Right forelimb (tissue), 1 donor: ENCODE results near the gene GABRG3.

Experiments
- DNase-seq: peaks from one replicate; pipeline ENCODE4 v3.0.0-alpha.2; 2018

Gene GABRG3

DNA sequence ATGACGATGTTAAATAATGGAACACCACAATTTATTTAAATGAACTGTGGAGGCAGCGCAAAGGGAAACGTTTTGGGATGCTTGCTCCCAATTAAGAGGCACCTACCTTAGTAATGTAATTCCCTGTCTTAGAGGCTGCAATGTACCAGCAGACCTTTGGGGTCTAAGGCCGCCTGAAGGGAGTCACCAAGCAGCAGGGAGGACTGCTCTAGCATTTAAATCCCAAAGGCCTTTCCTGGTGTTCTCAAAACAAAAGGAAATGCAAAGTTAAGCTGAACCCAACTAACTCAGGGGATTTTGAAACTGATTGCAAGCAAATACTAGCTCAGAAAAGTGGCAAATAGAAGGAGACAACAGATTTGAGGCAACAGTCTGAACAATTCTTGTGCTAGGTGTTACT, 510.8 kb downstream of the GABRG3 start:
- DNase-seq, result no peak

DNA sequence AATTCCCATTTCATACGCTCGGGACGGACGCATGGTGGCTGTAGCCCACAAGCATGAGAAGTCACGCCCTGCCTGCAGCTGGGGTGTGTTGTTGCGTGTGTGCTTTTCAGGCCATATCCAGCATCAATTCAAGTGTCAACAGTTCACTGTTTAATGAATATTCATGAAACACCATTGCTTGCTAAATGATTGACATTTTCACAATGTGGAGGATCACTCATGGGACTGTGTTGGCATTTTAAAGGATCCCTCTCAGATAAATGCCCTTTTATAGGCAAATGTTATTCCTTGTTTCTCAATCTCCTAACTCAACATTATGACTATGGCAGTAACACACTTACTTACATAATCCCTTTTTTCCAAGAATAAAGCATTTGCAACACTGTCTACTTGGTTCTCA, 511.3 kb downstream of the GABRG3 start:
- DNase-seq, result no peak

DNA sequence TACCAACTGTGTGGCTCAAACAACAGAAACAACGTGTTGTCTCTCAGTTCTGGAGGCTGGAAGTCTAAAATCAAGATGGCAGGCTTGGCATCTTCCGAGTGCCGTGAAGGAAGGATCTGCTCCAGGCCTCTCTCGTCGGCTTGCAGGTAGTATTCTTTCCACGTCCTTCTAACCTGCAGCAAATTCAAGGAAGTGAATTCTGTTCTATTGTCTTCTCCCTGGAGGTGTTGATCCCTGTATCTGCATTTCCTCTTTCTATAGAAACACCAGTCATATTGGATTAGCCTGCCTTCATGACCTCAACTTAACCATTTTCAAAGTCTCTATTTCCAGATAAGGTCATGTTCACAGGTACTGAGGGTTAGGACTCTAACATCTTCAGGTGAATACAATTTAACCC, 512.1 kb downstream of the GABRG3 start:
- no peak for DNase-seq

DNA sequence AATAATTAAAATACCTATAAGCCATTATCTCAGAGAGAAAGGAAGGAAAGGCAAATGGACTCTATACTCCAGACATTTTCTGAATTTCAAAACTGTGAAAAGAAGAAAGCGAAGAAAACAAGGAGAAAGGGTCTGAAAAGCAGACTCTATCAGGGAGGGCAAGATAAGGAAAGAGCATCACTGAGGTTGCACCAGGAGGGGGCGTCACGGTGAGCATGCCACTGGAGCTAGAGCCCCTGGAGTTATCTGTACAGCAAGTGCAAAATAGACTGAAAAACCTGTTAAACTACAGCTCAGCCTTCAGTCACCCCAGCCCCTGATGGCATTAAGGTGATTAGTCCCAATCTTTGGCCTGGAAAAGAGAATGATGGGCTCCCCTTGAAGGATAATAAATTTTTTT, 514.3 kb downstream of the GABRG3 start:
- DNase-seq, result no peak

DNA sequence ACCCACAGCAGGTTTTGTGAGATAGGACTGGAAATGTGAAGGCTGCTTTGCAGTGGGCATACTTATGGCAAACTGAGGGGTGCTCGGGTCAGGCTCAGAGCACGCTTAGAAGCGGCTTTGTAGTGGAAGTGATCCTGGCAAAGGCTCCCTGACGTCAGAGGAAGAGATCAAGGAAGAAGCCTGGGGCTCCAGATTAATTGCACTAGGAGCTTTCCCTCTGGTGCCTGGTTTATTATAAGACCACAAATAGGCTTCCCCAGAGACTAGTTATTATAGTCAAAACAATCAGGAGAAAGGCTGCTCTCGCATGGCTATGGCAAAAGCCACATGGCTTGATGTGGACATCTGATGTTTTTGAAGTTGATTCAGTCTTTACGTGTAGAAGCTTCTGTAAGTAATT, 515.1 kb downstream of the GABRG3 start:
- no peak for DNase-seq

DNA sequence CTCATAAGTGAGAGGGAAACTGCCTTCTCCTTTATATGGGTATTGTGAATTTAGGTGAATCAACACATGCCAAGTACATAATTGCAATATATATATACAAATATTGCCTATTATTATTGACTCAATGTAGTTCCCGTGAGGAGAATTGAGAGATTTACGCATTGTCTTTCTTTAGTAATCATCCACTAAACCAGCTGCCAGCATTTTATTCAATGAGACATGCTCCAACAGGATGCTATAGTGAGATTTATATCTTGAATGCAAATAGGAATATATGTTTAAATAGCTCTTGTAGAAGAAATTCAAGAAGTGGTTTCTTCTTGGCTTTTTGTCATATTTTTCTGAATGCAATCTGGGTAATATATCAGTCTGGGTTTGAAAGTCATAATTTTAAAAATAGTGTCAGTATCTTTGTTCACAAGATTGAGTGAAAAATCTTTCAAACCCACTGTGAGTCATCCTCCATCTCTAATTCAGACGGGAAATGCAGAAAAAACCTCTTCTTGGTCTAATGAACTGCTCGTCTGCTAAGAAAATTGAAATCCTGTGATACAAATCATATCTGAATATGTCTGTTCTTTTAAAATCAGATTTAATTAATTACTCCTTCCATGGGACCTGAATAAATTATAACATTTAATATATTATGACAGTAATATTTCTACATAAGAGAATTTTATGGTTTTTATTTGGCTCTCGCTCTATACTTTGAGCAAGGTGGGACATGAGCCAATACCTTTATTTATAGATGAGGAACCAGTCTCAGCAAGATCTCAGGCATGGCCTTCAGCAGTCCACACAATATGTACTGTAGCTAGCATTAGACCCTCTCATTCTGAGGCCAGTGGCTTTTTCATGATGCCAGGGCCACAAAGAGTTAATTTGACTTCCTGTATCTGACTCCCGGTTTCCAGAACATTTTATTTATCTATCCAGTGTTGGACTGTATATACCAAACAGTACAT, 516.0 kb downstream of the GABRG3 start:
- DNase-seq, result no peak

DNA sequence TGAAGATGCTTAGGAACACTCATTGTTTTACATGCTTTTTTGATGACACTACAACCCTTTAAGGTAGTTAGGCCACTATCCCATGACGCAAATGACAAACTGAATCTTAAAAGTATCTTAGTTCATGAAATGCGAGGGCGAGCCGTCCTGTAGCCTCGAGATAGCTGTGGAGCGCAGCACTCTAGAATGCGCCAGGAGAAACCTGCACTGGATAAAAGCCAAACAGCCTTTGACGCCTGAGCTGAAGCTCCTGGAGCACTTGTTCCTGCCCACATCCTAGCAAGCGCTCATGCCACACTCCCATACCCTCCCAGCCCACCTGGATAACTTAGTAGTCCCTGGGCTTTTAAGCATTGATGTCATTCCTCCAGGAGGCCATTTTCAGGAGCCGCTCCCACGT, 516.9 kb downstream of the GABRG3 start:
- no peak for DNase-seq

DNA sequence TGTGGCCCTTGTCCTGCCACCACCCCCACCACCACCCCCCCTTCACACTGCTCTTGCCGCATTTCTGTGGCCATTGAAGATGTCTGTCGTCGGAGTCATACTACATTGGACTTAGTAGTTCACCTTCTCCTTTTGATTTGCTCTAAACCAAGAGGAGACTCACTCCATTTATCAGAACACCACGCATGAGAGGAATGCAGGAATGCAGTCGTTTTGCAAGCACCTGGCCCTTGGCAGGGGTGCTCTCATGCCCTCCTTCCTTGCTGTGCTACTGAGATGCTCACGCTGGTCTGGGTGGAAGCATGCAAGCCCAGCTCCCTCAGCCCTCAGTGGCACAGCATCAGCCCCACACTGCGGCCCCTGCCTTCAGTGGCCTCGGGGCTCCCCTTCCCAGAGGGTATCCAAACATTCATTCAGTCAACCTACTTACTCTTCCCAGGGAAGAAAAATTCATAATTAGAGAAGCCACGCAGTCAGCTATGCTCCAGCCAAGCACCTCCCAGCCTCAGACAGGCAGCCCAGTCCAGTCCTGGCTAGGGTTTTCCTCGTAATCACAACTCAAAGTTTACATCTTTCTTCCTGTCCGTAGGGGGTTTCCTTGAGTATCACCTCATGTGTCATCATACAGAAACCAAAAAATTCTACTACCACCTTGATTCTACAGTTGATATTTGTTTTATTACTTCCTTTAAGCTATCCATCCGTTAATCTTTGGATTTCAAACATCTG, 520.0 kb downstream of the GABRG3 start:
- no peak for DNase-seq

DNA sequence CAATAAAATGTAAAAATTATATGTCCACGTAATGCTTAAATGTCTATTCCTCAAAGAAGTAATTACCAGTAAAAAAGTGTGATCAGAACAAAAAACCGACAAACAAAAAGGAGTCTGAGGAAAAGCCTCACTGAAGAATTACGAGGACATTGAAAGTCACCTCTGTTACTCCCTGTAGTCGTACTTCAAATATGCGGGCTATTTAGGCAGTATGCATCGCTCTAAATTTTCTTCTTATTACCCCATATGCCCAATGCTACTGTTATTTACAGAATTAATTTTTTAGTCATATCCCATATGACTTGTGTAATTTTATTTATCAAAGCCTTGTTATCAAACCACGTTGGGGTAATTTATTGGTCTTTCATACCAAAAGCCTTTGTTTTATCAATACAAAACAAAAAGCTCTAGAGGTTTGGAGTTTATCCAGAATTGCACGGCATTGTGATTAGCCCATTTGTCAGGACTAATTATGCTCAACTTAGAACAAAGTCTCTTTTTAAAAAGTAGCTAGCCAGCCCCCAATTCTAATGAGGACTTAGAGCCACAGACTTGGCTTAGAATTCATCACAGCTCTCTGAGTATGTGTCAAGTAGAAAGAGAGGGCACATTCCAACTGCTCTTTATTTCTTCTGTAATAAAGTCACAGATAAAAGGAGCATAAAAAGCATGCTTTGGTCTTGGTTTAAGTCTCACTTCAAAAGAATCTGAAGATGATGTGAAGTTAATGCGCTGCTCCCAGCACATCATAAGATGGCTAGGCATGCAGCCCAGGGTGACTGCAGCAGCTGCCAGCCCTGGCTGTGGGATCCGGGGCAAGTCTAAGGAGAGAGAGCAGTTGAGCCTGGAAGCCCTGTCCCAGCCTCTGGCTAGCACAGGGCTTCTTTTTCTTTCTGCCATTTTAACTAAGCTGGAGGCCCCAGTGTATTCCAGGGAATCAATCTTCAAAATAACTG, 521.0 kb downstream of the GABRG3 start:
- DNase-seq, result peak; percentile 54

DNA sequence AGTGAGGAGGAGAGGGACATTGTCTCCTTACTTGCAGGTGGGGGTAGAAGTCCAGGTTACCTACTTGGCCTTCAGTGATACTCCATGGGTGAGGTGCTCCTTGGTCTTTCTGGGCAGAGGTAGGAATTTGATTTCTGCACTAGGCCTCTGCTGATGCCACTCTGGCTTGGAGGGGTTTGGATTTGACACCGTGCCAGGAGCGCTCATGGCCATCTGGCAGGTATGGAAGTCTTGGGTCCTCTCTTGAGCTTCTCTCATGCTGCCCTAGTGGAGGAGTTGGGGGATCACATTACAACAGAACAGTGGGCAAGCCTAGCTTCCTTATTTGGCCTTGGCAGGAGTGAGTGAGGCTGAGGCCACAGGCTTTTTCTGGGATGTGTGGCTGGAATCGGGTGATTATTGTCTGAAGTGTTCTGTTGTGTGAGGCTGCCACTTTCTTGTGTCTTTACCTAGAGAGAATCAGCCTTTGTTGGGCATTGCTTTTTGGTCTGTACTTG, 525.0 kb downstream of the GABRG3 start:
- no peak for DNase-seq

DNA sequence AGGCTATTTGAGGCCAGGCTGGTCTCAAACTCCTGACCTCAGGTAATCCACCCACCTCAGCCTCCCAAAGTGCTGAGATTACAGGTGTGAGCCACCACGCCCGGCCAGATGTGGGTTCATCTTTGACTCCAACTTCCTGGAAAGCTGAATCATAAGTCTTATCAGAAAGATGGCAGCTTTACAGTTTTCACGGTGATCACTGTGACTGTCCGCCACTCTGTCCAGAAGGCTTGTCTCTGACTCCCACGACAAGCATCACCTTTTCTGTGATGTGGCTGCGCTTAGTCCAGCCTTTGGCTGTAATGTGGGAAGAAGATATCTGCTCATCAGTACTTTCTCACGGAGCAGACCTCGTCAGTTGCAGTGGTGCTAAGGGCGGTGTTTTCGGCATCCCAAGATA, 527.7 kb downstream of the GABRG3 start:
- DNase-seq, result no peak

DNA sequence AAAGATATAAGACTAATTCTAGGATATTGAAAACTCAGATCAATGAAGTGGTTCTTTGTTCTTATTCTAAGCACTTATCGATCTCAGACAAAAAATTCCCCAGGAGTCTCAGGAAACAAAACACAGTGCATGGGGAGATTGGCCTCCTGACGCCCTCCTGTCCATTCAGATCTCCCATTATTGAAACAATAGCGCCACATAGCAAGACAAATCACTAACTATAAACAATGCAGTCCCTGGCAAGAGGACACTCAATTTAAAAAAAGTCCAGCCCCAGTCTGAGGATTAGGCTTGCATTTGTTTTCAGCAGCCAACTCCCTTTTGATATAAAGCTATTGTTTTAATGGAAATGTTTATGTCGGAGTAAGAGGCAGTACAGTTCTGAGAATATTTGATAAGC, 528.2 kb downstream of the GABRG3 start:
- DNase-seq, result no peak

DNA sequence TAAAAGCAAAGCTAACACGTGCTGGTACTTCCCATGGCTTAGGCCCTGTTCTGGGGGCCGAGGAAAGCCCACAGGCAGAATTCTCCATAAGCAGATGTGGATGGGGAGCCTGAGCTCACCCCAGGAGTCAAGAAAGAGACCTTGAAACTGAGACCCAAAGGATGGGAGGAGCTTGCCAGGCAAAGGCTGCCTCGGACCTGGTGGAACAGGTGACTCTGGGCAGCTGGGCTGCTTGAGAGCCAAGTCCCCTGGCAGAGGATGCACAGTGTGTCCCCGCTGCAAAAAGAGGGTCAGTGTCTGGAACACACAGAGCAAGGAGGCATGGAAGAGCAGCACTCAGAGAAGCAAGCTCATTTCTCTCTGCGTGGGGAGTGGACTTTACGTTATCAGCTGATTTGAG, 528.7 kb downstream of the GABRG3 start:
- no peak for DNase-seq

DNA sequence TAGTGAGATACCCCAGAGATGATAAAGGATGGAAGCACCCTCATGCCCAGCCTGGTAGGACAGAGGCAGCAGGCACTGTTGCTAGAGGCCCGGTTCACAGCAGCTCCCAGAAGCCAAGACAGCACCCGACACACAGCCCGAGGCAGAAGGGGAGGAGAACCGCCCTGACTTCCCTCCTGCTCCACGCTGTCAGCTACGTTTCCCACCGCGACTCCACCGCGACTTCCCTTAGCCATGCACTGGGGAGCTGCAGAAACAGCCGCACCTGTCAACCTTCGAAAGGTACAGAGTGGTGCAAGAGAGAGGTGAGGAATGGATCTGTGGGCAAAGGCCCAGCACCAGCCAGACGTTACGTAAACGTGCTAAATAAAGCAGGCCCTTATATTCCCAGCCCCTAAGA, 529.2 kb downstream of the GABRG3 start:
- no peak for DNase-seq

DNA sequence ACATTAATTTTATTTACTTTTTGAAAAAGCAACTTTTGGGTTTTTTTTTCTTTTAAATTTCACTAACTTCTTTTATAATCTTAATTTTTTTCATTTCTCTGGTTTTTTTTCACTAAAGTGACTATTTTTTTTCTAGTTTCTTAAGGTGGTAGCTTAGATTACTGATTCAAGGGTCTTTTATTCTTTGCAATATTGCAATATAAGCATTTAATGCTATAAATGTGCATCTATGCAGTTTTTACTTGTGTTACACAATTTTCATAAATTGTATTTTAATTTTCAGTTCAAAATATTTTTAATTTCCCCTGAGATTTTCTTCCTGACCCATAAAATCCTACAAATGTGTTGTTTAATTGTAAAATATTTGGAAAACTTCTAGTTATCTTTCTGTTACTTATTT, 535.8 kb downstream of the GABRG3 start:
- no peak for DNase-seq

DNA sequence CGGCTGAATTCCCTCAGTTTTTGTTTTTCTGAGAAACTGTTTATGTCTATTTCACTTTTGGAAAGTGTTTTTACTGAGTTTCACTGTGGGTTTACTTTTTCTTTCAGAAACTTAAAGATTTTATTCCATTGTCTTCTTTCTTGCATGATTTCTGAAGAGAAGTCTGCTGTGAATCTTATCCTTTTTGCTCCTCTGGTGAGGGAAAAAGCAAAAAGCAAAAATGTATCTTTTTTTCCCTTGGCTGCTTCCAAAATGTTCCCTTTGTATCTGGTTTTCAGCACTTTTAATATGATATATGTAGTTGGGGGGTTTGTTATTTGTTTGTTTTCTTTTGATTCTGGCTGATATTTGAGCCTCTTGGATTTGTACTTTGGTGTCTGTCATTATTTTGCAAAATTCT, 538.0 kb downstream of the GABRG3 start:
- DNase-seq, result no peak

DNA sequence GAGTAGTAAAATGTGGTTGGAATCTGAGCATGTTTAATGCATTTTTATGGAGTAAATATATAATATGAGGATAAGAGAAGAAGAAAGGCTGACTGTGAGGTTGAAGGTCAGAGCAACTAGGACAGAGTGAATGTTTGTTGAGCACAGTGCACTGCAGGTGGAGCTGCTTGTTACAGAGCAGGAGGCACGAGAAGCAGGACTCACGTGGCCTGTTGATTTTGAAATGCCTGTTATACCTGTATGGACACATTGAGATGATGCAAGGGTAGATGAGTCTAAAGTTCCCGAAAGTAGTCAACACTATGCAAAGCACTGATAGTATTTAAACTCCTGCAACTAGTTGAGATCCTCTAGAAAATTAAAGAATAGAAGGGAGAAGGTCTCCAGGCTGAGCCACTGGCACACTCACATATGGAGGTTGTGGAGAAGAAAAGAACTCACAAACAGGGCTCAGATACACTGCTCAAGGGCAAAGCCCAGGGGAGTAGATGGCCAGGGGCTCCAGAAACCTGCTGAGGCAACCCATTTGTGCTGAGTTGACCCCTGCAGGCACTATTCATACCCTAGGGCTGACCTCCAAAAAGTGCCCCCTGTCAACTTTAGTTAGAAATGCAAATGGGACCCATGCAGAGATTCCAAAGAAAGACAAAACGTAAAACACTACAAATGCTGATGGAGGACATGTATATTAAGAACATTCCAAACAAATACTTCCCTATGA, 541.5 kb downstream of the GABRG3 start:
- DNase-seq, result no peak

DNA sequence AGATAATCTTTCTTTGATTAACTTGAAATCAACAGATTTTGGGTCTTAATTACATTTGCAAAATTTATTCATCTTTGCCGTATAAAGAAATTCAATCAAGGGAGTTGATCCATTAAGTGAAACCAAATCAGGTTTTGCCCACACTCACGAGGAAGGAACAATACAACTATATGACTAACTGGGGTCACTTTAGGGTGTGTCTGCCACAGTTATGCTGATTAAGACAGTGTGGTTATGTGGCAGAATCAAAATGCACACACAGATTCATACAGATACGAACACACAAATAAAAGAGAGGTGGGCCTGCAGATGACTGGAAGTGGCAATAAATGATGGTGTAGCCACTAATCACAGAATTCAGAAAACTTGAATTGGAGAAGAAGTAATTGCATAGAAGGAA, 543.5 kb downstream of the GABRG3 start:
- DNase-seq, result no peak

DNA sequence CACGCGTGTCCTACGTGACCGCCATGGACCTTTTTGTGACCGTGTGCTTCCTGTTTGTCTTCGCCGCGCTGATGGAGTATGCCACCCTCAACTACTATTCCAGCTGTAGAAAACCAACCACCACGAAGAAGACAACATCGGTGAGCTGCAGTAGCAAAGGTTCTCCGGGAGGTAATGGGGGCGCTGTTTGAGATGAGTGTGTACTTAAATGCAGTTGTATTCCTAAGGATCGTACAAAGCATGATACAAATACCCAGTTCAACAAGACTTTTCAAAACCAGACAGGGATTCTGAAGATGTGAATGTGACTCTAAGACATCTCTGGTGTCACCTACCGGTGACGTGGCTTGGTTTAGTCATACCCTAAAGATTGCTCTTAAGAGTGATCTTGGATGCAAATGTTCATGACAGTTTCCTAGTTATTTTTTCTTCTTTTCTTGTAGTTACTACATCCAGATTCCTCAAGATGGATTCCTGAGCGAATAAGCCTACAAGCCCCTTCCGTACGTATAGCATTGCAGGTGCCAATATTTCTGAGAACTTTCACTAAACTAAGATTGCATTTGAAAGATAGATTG, 556.6 kb downstream of the GABRG3 start:
- no peak for DNase-seq

DNA sequence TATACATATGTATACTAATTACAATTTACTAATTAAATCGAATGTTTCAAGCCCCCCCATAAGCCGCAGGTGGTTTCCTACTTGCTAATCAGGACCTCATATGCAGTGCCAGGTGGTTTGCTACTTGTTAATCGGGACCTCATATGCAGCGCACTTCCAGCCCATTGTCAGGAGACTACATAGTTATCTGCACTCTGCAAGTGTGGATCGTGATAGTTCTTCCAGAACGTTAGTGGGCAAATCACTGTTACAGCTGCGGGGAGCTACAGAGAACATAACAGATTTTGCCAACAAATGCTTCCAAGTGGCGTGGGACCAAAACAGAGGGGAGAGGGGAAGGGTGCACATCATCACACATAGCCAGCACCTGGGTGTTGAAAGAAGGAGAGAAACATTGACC, 558.4 kb downstream of the GABRG3 start:
- no peak for DNase-seq

DNA sequence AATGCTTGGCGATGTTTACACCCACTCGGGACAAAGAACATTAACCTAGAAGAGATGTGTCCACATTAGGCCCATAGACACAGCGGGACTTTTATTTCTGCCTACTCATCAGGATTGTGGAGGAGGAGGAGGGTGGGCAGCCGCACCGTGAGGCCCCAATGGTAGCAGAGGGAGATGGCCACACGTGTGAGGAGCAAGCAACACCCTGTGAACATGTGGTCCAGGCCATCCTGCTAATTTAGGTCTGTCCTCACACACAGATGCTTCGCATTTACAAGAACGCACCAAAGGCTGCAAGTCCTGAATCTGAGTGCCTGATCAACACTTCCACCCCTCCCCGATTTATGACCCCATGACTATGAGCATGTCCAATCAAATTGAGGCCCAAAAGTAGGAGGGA, 560.0 kb downstream of the GABRG3 start:
- no peak for DNase-seq

DNA sequence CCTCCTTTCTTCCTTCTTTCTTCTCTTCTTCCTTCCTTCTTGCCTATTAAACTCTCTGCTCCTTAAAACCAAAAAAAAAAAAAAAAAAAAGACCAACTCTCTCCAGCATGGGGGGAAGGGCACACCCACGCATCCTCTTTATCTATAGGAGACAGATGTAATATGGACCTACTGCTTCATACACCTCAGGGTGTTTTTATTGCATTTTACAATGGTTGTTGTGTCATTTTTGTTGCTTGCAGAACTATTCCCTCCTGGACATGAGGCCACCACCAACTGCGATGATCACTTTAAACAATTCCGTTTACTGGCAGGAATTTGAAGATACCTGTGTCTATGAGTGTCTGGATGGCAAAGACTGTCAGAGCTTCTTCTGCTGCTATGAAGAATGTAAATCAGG, 561.4 kb downstream of the GABRG3 start:
- no peak for DNase-seq
